SU-DHL-6 (cell line): ENCODE data around the gene MBL2.

ENCODE experiments used
- H2AFZ ChIP-seq: fragments of 200-600 bp; sonication (generic); 2 replicates; pipeline ENCODE4 v1.6.1; 2014; ENCODE audit warnings: low read depth, mild to moderate bottlenecking, moderate library complexity, mixed read lengths, antibody characterized with exemption, low read length; ENCODE audit not compliant: severe bottlenecking
- H3F3A ChIP-seq: fragments of 200-600 bp; shearing (Covaris generic); 2 replicates; pipeline ENCODE4 v1.6.0; 2016; ENCODE audit warnings: antibody characterized with exemption, mild to moderate bottlenecking; ENCODE audit not compliant: insufficient read depth
- H3K27ac ChIP-seq: fragments of 200-600 bp; sonication (generic); 2 replicates; pipeline ENCODE4 v1.5.1; 2016; ENCODE audit warnings: low read depth, mild to moderate bottlenecking, low read length, moderate library complexity, mixed read lengths
- H3K27me3 ChIP-seq: fragments of 200-600 bp; sonication (generic), shearing (Covaris generic); 2 replicates; pipeline ENCODE4 v1.6.0; 2014; ENCODE audit warnings: mild to moderate bottlenecking, low read length
- H3K36me3 ChIP-seq: fragments of 200-600 bp; sonication (generic); 2 replicates; pipeline ENCODE4 v1.6.1; 2014; ENCODE audit warnings: mild to moderate bottlenecking, low read length, mixed read lengths
- H3K4me2 ChIP-seq: fragments of 300-600, 200-600 bp; shearing (Covaris generic), sonication (generic); 2 replicates; pipeline ENCODE4 v1.6.0; 2014; ENCODE audit warnings: low read length, low read depth, mild to moderate bottlenecking; ENCODE audit not compliant: poor library complexity, severe bottlenecking
- H3K4me3 ChIP-seq: fragments of 200-600 bp; sonication (generic); 2 replicates; pipeline ENCODE4 v1.5.1; 2014; ENCODE audit warnings: antibody characterized with exemption, low read length, mild to moderate bottlenecking, mixed read lengths; ENCODE audit not compliant: insufficient read depth, poor library complexity, severe bottlenecking
- H3K79me2 ChIP-seq: fragments of 200-600 bp; sonication (generic); 2 replicates; pipeline ENCODE4 v1.6.1; 2014; ENCODE audit warnings: mild to moderate bottlenecking, low read length, moderate library complexity; ENCODE audit not compliant: insufficient read depth
- H3K9ac ChIP-seq: fragments of 200-600 bp; sonication (generic); 2 replicates; pipeline ENCODE4 v1.7.0; 2014; ENCODE audit warnings: mild to moderate bottlenecking, low read length
- H3K9me2 ChIP-seq: fragments of 200-600 bp; sonication (generic); replicated peaks from 2 replicates; pipeline ENCODE4 v1.6.1; 2014; ENCODE audit warnings: low read length; ENCODE audit not compliant: insufficient read depth
- H3K9me3 ChIP-seq: fragments of 200-600 bp; sonication (generic); 2 replicates; pipeline ENCODE4 v1.6.1; 2014; ENCODE audit warnings: low read length, mixed read lengths; ENCODE audit not compliant: insufficient read depth
- H4K20me1 ChIP-seq: fragments of 200-600 bp; sonication (generic); 2 replicates; pipeline ENCODE4 v1.6.1; 2014; ENCODE audit warnings: low read depth, mild to moderate bottlenecking, antibody characterized with exemption, low read length, moderate library complexity, mixed read lengths
- EZH2phosphoT487 ChIP-seq: fragments of 200-600 bp; sonication (generic), shearing (Covaris generic); conservative IDR thresholded peaks from 2 replicates; pipeline ENCODE4 v1.6.1; 2018; ENCODE audit warnings: mild to moderate bottlenecking, antibody characterized with exemption, low read length, moderate library complexity, mixed read lengths
- TF ChIP-seq, protein P1 (sequence below): fragments of 200-600 bp; sonication (generic); IDR thresholded peaks from one replicate; pipeline ENCODE4 v1.5.1; 2017; ENCODE audit warnings: antibody characterized with exemption, mild to moderate bottlenecking, low read length, moderate library complexity; ENCODE audit not compliant: insufficient read depth, poor library complexity, severe bottlenecking

Gene MBL2

DNA sequence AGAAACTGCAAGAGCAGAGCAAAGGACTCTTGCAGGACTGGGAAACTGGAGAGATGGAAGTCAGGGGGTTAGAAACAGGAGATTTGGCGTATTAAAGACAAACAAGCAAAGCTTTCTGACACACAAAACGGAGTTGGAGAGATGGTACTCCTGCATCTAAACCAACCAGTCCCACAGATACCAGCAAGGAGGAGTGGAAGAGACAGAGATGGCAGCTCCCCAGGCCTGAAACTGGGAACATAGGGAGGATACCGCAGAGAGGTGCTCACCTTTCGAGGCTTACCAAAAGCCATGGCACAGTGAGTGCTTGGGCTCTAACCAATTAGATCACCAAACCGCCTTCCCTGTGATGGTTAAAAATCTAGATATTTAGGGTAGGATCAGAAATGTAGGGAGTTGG, 4.8 kb upstream of the MBL2 start:
- H3K4me3 ChIP-seq, result no peak overlapping the region

DNA sequence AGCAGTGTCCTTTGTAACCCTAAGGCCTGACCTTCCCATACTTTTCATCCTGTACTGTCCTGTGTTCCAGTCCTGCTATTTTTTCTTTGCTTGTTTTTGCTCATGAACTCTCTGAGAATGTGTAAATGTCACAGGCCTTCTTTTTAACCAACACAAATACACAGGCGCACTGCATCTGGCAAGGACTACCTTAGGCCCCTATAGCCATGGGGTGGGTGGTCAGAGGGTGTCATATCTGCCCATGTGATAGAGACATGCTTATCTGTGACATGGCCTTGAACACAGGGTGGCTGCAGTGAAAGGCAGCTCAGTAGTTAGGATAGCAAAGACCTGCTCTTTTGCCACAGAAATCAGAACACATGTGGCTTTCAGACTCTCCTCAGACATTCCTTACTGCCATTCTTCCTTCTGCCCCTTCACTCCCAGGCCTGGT, 3.9 kb upstream of the MBL2 start:
- Histone ChIP-seq H3K27me3 (no peaks in the 10 kb centered on the region), H3K4me2 (no peak overlapping the region), H3K4me3 (no peak overlapping the region), H3F3A (no peaks in the 10 kb centered on the region), H3K9me2 (no peaks in the 10 kb centered on the region), H3K79me2 (no peaks in the 10 kb centered on the region), H2AFZ (no peak overlapping the region), H4K20me1 (no peaks in the 10 kb centered on the region), H3K9me3 (no peaks in the 10 kb centered on the region), H3K27ac (no peak overlapping the region), H3K36me3 (no peaks in the 10 kb centered on the region), H3K9ac (no peak overlapping the region)
- TF ChIP-seq, protein P1, sequence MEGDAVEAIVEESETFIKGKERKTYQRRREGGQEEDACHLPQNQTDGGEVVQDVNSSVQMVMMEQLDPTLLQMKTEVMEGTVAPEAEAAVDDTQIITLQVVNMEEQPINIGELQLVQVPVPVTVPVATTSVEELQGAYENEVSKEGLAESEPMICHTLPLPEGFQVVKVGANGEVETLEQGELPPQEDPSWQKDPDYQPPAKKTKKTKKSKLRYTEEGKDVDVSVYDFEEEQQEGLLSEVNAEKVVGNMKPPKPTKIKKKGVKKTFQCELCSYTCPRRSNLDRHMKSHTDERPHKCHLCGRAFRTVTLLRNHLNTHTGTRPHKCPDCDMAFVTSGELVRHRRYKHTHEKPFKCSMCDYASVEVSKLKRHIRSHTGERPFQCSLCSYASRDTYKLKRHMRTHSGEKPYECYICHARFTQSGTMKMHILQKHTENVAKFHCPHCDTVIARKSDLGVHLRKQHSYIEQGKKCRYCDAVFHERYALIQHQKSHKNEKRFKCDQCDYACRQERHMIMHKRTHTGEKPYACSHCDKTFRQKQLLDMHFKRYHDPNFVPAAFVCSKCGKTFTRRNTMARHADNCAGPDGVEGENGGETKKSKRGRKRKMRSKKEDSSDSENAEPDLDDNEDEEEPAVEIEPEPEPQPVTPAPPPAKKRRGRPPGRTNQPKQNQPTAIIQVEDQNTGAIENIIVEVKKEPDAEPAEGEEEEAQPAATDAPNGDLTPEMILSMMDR, result no peak
- no peak for TF ChIP-seq EZH2phosphoT487

More for the DNA sequence above, 4.8 kb upstream of the MBL2 start:
- Histone ChIP-seq H3K9ac (no peak overlapping the region), H3F3A (no peaks in the 10 kb centered on the region), H3K36me3 (no peaks in the 10 kb centered on the region), H3K27ac (no peak overlapping the region), H4K20me1 (no peaks in the 10 kb centered on the region), H3K9me2 (no peaks in the 10 kb centered on the region), H2AFZ (no peak overlapping the region), H3K27me3 (no peaks in the 10 kb centered on the region), H3K79me2 (no peaks in the 10 kb centered on the region), H3K4me2 (no peak overlapping the region), H3K9me3 (no peaks in the 10 kb centered on the region)
- no peak for TF ChIP-seq EZH2phosphoT487
- TF ChIP-seq, protein P1, result no peak

DNA sequence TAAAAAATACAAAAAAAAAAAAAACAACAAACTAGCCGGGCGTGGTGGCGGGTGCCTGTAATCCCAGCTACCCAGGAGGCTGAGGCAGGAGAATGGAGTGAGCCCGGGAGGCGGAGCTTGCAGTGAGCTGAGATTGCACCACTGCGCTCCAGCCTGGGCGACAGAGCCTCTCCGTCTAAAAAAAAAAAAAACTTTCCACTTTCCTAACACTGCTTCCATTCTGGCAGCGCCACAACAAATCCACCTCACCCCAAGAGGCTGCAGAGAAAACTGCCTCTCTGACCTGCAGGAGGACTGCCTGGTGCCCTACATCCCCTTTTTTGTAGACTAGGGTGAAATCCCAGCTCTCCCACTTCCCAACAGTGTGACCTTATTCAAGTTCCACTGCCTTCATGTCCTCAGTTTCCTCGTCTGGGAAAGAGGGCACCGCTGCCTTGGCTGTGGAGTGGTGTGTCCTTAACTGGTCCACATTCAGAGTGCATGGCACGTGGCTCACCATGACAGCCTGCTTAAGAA, 2.6 kb upstream of the MBL2 start:
- no peak overlapping the region for H2AFZ ChIP-seq
- H3K9ac ChIP-seq, result no peak overlapping the region
- H3K9me2 ChIP-seq, result no peaks in the 10 kb centered on the region
- no peaks in the 10 kb centered on the region for H3K79me2 ChIP-seq
- H3K4me3 ChIP-seq, result no peak overlapping the region
- H3K27ac ChIP-seq, result no peak overlapping the region
- H4K20me1 ChIP-seq, result no peaks in the 10 kb centered on the region
- H3K36me3 ChIP-seq, result no peaks in the 10 kb centered on the region
- no peaks in the 10 kb centered on the region for H3K9me3 ChIP-seq
- no peaks in the 10 kb centered on the region for H3F3A ChIP-seq
- H3K4me2 ChIP-seq, result no peak overlapping the region
- H3K27me3 ChIP-seq, result no peaks in the 10 kb centered on the region
- TF ChIP-seq, protein P1, result no peak
- TF ChIP-seq EZH2phosphoT487, result no peak
